Measurements from ENCODE around the gene DNASE1L2.

GRCh38 chr16:2230376-2230775, 5.9 kb upstream of the DNASE1L2 start:
- no peak for TF ChIP-seq TAF1 (IDR thresholded peaks at IDR 0.05; ENCODE audit: borderline replicate concordance, low read depth, low read length)
- TF ChIP-seq POLR2A (IDR thresholded peaks at IDR 0.05; ENCODE audit: low read depth, low read length) = no peak
